HEK293 (cell line): ENCODE results near the gene ZNF493.

ENCODE experiments used
- CTCF ChIA-PET: fragments of 350-600 bp; formaldehyde crosslinking; extraction: SDS; loops from one replicate; lab custom pipeline; 2021; ENCODE audit warnings: antibody characterized with exemption; lab: Yijun Ruan, JAX
- POLR2A ChIA-PET: fragments of 300-600 bp; formaldehyde crosslinking; extraction: SDS; loops from one replicate; lab custom pipeline; 2020; ENCODE audit warnings: antibody characterized with exemption, inconsistent platforms; lab: Yijun Ruan, JAX
- H3K27ac ChIP-seq: fragments of 200-500 bp; sonication (Bioruptor generic); 2 replicates; pipeline ENCODE4 v1.5.1; 2014; ENCODE audit warnings: low read depth, low read length, control low read depth, inconsistent platforms; ENCODE audit errors: extremely low read depth
- H3K36me3 ChIP-seq, 2 experiments: fragments of 200-500 bp in 1 of 2; sonication (Bioruptor generic) in 1 of 2; 1 replicate in 1 of 2; 2 replicates in 1 of 2; pipeline ENCODE4 v1.5.1; 2014 to 2017; ENCODE audit warnings: inconsistent platforms in 2 of 2, low read length in 2 of 2; ENCODE audit not compliant: control insufficient read depth in 2 of 2, insufficient read depth in 1 of 2
- H3K4me1 ChIP-seq: fragments of 200-500 bp; sonication (Bioruptor generic); 2 replicates; pipeline ENCODE4 v1.5.1; 2014; ENCODE audit warnings: mild to moderate bottlenecking, low read length, inconsistent platforms; ENCODE audit not compliant: control insufficient read depth, insufficient read depth
- H3K4me3 ChIP-seq: 2 replicates; pipeline ENCODE4 v1.5.1; 2011; ENCODE audit warnings: low read depth, mild to moderate bottlenecking, control low read depth, low read length, moderate library complexity
- H3K9me3 ChIP-seq: fragments of 200-500 bp; sonication (Bioruptor generic); 2 replicates; pipeline ENCODE4 v1.5.1; 2014; ENCODE audit warnings: low read depth, low read length, inconsistent platforms; ENCODE audit not compliant: control insufficient read depth, insufficient read depth
- GLI2 ChIP-seq: fragments of 450-650 bp; formaldehyde crosslinking; IDR thresholded peaks from 2 replicates; pipeline ENCODE4; 2017; ENCODE audit warnings: missing biosample characterization, missing genetic modification characterization, low read depth, borderline replicate concordance
- KLF10 ChIP-seq: fragments of 450-650 bp; IDR thresholded peaks from 2 replicates; pipeline ENCODE4 v1.5.1; 2018; ENCODE audit warnings: missing biosample characterization, mild to moderate bottlenecking, missing genetic modification characterization
- MYNN ChIP-seq: fragments of 450-650 bp; formaldehyde crosslinking; IDR thresholded peaks from 2 replicates; pipeline ENCODE4 v1.5.1; 2016; ENCODE audit warnings: missing biosample characterization, missing genetic modification characterization, borderline replicate concordance
- PRDM2 ChIP-seq: fragments of 450-650 bp; formaldehyde crosslinking; IDR thresholded peaks from 2 replicates; pipeline ENCODE4 v1.5.1; 2016; ENCODE audit warnings: missing biosample characterization, missing genetic modification characterization, borderline replicate concordance
- RBAK ChIP-seq: fragments of 450-650 bp; formaldehyde crosslinking; IDR thresholded peaks from 2 replicates; pipeline ENCODE4 v1.5.1; 2016; ENCODE audit warnings: missing biosample characterization, missing genetic modification characterization
- REST ChIP-seq: fragments of 450-650 bp; formaldehyde crosslinking; IDR thresholded peaks from 2 replicates; pipeline ENCODE4 v1.5.1; 2016; ENCODE audit warnings: missing biosample characterization, missing genetic modification characterization
- SCRT2 ChIP-seq: fragments of 450-650 bp; formaldehyde crosslinking; IDR thresholded peaks from 2 replicates; pipeline ENCODE4 v1.5.1; 2016; ENCODE audit warnings: missing biosample characterization, missing genetic modification characterization
- ZBTB17 ChIP-seq: fragments of 450-650 bp; formaldehyde crosslinking; IDR thresholded peaks from 2 replicates; pipeline ENCODE4 v1.5.1; 2016; ENCODE audit warnings: missing biosample characterization, missing genetic modification characterization
- ZBTB48 ChIP-seq: fragments of 450-650 bp; formaldehyde crosslinking; IDR thresholded peaks from 2 replicates; pipeline ENCODE4 v1.5.1; 2016; ENCODE audit warnings: missing biosample characterization, missing genetic modification characterization
- ZFP41 ChIP-seq: fragments of 450-650 bp; formaldehyde crosslinking; IDR thresholded peaks from 2 replicates; pipeline ENCODE4 v1.5.1; 2016; ENCODE audit warnings: missing biosample characterization, missing genetic modification characterization, borderline replicate concordance
- ZNF16 ChIP-seq: fragments of 450-650 bp; formaldehyde crosslinking; IDR thresholded peaks from 2 replicates; pipeline ENCODE4 v1.5.1; 2016; ENCODE audit warnings: low read depth, missing biosample characterization, missing genetic modification characterization
- ZNF18 ChIP-seq: fragments of 450-650 bp; formaldehyde crosslinking; IDR thresholded peaks from 2 replicates; pipeline ENCODE4 v1.5.1; 2016; ENCODE audit warnings: missing biosample characterization, missing genetic modification characterization
- ZNF2 ChIP-seq: fragments of 450-650 bp; formaldehyde crosslinking; IDR thresholded peaks from 2 replicates; pipeline ENCODE4 v1.5.1; 2016; ENCODE audit warnings: missing biosample characterization, missing genetic modification characterization
- ZNF223 ChIP-seq: fragments of 450-650 bp; formaldehyde crosslinking; IDR thresholded peaks from 2 replicates; pipeline ENCODE4 v1.5.1; 2016; ENCODE audit warnings: missing biosample characterization, missing genetic modification characterization
- ZNF24 ChIP-seq: fragments of 450-650 bp; formaldehyde crosslinking; IDR thresholded peaks from 2 replicates; pipeline ENCODE4 v1.5.1; 2016; ENCODE audit warnings: missing biosample characterization, missing genetic modification characterization
- ZNF280D ChIP-seq: fragments of 450-650 bp; formaldehyde crosslinking; IDR thresholded peaks from 2 replicates; pipeline ENCODE4 v1.5.1; 2016; ENCODE audit warnings: missing biosample characterization, missing genetic modification characterization
- ZNF350 ChIP-seq: fragments of 450-650 bp; formaldehyde crosslinking; IDR thresholded peaks from 2 replicates; pipeline ENCODE4 v1.5.0; 2017; ENCODE audit warnings: missing biosample characterization, mild to moderate bottlenecking, missing genetic modification characterization
- ZNF48 ChIP-seq: fragments of 450-650 bp; formaldehyde crosslinking; IDR thresholded peaks from 2 replicates; pipeline ENCODE4 v1.5.1; 2016; ENCODE audit warnings: missing biosample characterization, missing genetic modification characterization
- ZNF529 ChIP-seq: fragments of 450-650 bp; formaldehyde crosslinking; IDR thresholded peaks from 2 replicates; pipeline ENCODE4 v1.5.1; 2017; ENCODE audit warnings: missing genetic modification characterization, missing biosample characterization; ENCODE audit not compliant: insufficient replicate concordance
- ZNF626 ChIP-seq: fragments of 450-650 bp; sonication (Bioruptor Pico); formaldehyde crosslinking; IDR thresholded peaks from 2 replicates; pipeline ENCODE4 v1.5.1; 2018; ENCODE audit warnings: missing biosample characterization, missing genetic modification characterization, inconsistent platforms

ZNF493 gene

GRCh38 chr19:21423057-21424041 lies 26.4 kb downstream of the ZNF493 start:
- Histone ChIP-seq H3K4me3 (no peak overlapping the region), H3K9me3 (no peaks in the 10 kb centered on the region), H3K27ac (no peak overlapping the region), H3K36me3 (no peaks in the 10 kb centered on the region), H3K4me1 (no peaks in the 10 kb centered on the region)
- ChIA-PET CTCF (interaction anchor here (0.7 kb wide), 2 partner anchors 103 to 193 kb away, joined by 4 read pairs; no protein-coding TSS in a partner anchor), POLR2A (no interaction called here)
- TF ChIP-seq GLI2 (tag by site-specific recombination), result no peak
- no peak for TF ChIP-seq ZBTB48 (tag by site-specific recombination)
- TF ChIP-seq PRDM2 (tag by site-specific recombination), result no peak
- TF ChIP-seq ZNF280D (tag by site-specific recombination), result no peak
- no peak for TF ChIP-seq ZNF626 (tag by site-specific recombination)
- TF ChIP-seq ZNF16 (tag by site-specific recombination), result no peak
- no peak for TF ChIP-seq RBAK (tag by site-specific recombination)
- no peak for TF ChIP-seq MYNN (tag by site-specific recombination)
- no peak for TF ChIP-seq SCRT2 (tag by site-specific recombination)
- TF ChIP-seq ZNF223 (tag by site-specific recombination), result no peak
- TF ChIP-seq ZFP41, result no peak
- no peak for TF ChIP-seq KLF10 (tag by site-specific recombination)
- no peak for TF ChIP-seq REST (tag by site-specific recombination)
- TF ChIP-seq ZBTB17 (tag by site-specific recombination), result no peak
- no peak for TF ChIP-seq ZNF18 (tag by site-specific recombination)
- TF ChIP-seq ZNF48 (tag by site-specific recombination), result no peak
- TF ChIP-seq ZNF24 (tag by site-specific recombination), result no peak
- no peak for TF ChIP-seq ZNF2 (tag by site-specific recombination)
- TF ChIP-seq ZNF350 (tag by site-specific recombination), result no peak
- TF ChIP-seq ZNF529 (tag by site-specific recombination), result no peak
